Stomach (tissue), 9 donors: Measurements from ENCODE around the gene ANG. TPM values are rescaled to one million over a fixed set of nuclear protein-coding genes. Genes with fewer than 3 reads are reported as not detected.

Experiments used
- DNase-seq, 2 donors: peaks; one replicate each; pipeline versions ENCODE4 v3.0.0 to v3.0.0-alpha.2; 2013 to 2019
- H3K27ac ChIP-seq, 5 donors: fragments of 200-600 bp in 4 of 5; sonication (generic) in 4 of 5; one replicate each; pipeline ENCODE4 v1.5.1; 2013 to 2019; ENCODE audit warnings: mild to moderate bottlenecking in 1 of 5, moderate library complexity in 1 of 5
- H3K27me3 ChIP-seq, 3 donors: fragments of 200-600 bp; sonication (generic); one replicate each; pipeline ENCODE4 v1.5.1; 2017 to 2019; ENCODE audit warnings: mixed run types in 1 of 3
- H3K36me3 ChIP-seq, 4 donors: fragments of 200-600 bp; sonication (generic); 1 replicate in 3 of 4; 2 replicates in 1 of 4; pipeline ENCODE4 v1.5.1; 2016 to 2019
- H3K4me1 ChIP-seq, 4 donors: fragments of 200-600 bp; sonication (generic); one replicate each; pipeline ENCODE4 v1.5.1; 2016 to 2019
- H3K4me3 ChIP-seq, 4 donors: fragments of 200-600 bp; sonication (generic) in 3 of 4; one replicate each; pipeline ENCODE4 v1.5.1; 2016 to 2019; ENCODE audit warnings: mild to moderate bottlenecking in 1 of 4
- H3K9me3 ChIP-seq, 4 donors: fragments of 200-600 bp; sonication (generic); one replicate each; pipeline ENCODE4 v1.5.1; 2016 to 2019
- CTCF ChIP-seq, 7 experiments: fragments of 450-650 bp in 4 of 7; fragments of 200-600 bp in 3 of 7; sonication (generic) in 3 of 7; IDR thresholded peaks; one replicate each; pipeline ENCODE4 v1.5.1; 2016 to 2019; ENCODE audit warnings: antibody characterized with exemption in 7 of 7, control low read depth in 2 of 7, mild to moderate bottlenecking in 1 of 7
- EP300 ChIP-seq: sonication (generic); formaldehyde crosslinking; IDR thresholded peaks from one replicate; pipeline ENCODE4 v1.6.1; 2017; ENCODE audit warnings: antibody characterized with exemption
- POLR2A ChIP-seq, 4 donors: fragments of 450-650 bp; IDR thresholded peaks; one replicate each; pipeline ENCODE4 v1.6.1; 2016; ENCODE audit warnings: antibody characterized with exemption in 4 of 4, control low read depth in 2 of 4, mild to moderate bottlenecking in 1 of 4, moderate library complexity in 1 of 4
- POLR2AphosphoS5 ChIP-seq, 3 donors: sonication (generic); formaldehyde crosslinking; IDR thresholded peaks; one replicate each; pipeline ENCODE4 v1.6.1; 2016; ENCODE audit warnings: antibody characterized with exemption in 3 of 3
- WGBS, 5 donors: extraction: QIAGEN DNeasy Blood & Tissue Kit in 3 of 5; methylation state at CpG; one replicate each; pipeline versions ENCODE4 v1.1.5 to v1.1.7; 2013 to 2018; 5-methylcytosine and 5-hydroxymethylcytosine counted together
- intact Hi-C: fragments of 100-400 bp; cut with DNase I; formaldehyde crosslinking; loops from one replicate; pipeline ENCODE4 v1.15.1; 2023; ENCODE audit warnings: low total_unique reads
- polyA plus RNA-seq, 3 donors: library from polyadenylated mRNA; stranded (reverse); fragments of 200-250 nt; gene quantifications; one replicate each; pipeline ENCODE4 v1.2.3, GENCODE V29; 2013
- total RNA-seq, 5 donors: library from RNA; depleted of rRNA; stranded (reverse); fragments of >200 nt; gene quantifications; one replicate each; pipeline versions ENCODE4 v1.1.0 to v1.2.3, GENCODE V29; 2014 to 2016
- donor health status: healthy with polysubstance abuse.
- donor health status: Bipolar disorder and iron deficiency.
- donor health status: healthy.

The ANG gene
- total and polyA plus RNA-seq, 8 donors = 0.58 to 46.1 (median 31.3) TPM

- Histone ChIP-seq H3K9me3 (no peaks in the 10 kb centered on the region), H3K27ac (peak overlapping the region; percentile 96 to 100 (median 100)), H3K4me3 (peak overlapping the region; percentile 52 to 78 (median 69)), H3K4me1 (peaks cover 16 to 48% (median 35%) of the 10 kb centered on the region in 4 donors), H3K36me3 (no peaks in the 10 kb centered on the region), H3K27me3 (no peaks in the 10 kb centered on the region)
- TF ChIP-seq EP300 (no peak), POLR2A (IDR thresholded peaks at IDR 0.05) (no peak), POLR2AphosphoS5 (IDR thresholded peaks at IDR 0.05) (no peak), CTCF (IDR thresholded peaks at IDR 0.05) (no peak)
- peak in 1 of 2 donors; percentile 53 for DNase-seq
- 0 to 5% (median 2%) methylated on average over 11 of the region's 11 CpGs for WGBS, 5 donors
- intact Hi-C loops = no loop called here
Measured at GRCh38 chr14:20682127-20682434, 6.5 kb upstream of the ANG start.

GRCh38 chr14:20682435-20683124 lies 6.0 kb upstream of the ANG start:
- peak in 2 of 4 donors; percentile 60 to 86 for TF ChIP-seq POLR2A (IDR thresholded peaks at IDR 0.05)
- TF ChIP-seq EP300 = no peak
- peak in 1 of 7 experiments; percentile 5 for TF ChIP-seq CTCF (IDR thresholded peaks at IDR 0.05)
- peak; percentile 94 to 98 (median 98) for TF ChIP-seq POLR2AphosphoS5 (IDR thresholded peaks at IDR 0.05)
- no peaks in the 10 kb centered on the region for H3K36me3 ChIP-seq
- DNase-seq = peak; percentile 84 to 98
- H3K27me3 ChIP-seq = no peaks in the 10 kb centered on the region
- 0 to 1% (median 1%) methylated on average over 15 to 40 of the region's 40 CpGs for WGBS, 5 donors
- H3K9me3 ChIP-seq = no peaks in the 10 kb centered on the region
- peak overlapping the region; percentile 96 to 100 (median 100) for H3K27ac ChIP-seq
- H3K4me1 ChIP-seq = peaks cover 16 to 53% (median 40%) of the 10 kb centered on the region in 4 donors
- H3K4me3 ChIP-seq = peak overlapping the region; percentile 52 to 78 (median 69)
- intact Hi-C loops = no loop called here

- intact Hi-C loops = no loop called here
- Histone ChIP-seq H3K9me3 (no peaks in the 10 kb centered on the region), H3K36me3 (no peaks in the 10 kb centered on the region), H3K4me3 (peak overlapping the region; percentile 52 to 78 (median 69)), H3K27me3 (no peaks in the 10 kb centered on the region), H3K27ac (peak overlapping the region; percentile 96 to 100 (median 100)), H3K4me1 (peaks cover 22 to 60% (median 47%) of the 10 kb centered on the region in 4 donors)
- DNase-seq = peak; percentile 69 to 95
- TF ChIP-seq POLR2AphosphoS5 (IDR thresholded peaks at IDR 0.05) (peak in 1 of 3 donors; percentile 35), EP300 (no peak), POLR2A (IDR thresholded peaks at IDR 0.05) (no peak), CTCF (IDR thresholded peaks at IDR 0.05) (peak in 1 of 7 experiments; percentile 9)
- 0 to 1% (median 0%) methylated on average over 38 of the region's 38 CpGs for WGBS, 5 donors
Measured at GRCh38 chr14:20683125-20683890, 5.3 kb upstream of the ANG start.

- Histone ChIP-seq H3K36me3 (no peaks in the 10 kb centered on the region), H3K4me3 (peak within 1 kb of the TSS; percentile 52 to 78 (median 69)), H3K9me3 (no peaks in the 10 kb centered on the region), H3K27me3 (no peaks in the 10 kb centered on the region), H3K4me1 (peaks cover 25 to 68% (median 55%) of the 10 kb centered on the region in 4 donors), H3K27ac (peak within 1 kb of the TSS; percentile 96 to 100 (median 100))
- peak; percentile 92 to 96 for DNase-seq
- 0 to 1% (median 0%) methylated on average over 32 to 42 of the region's 42 CpGs for WGBS, 5 donors
- TF ChIP-seq EP300 (no peak), POLR2A (IDR thresholded peaks at IDR 0.05) (no peak), POLR2AphosphoS5 (IDR thresholded peaks at IDR 0.05) (peak; percentile 21 to 91 (median 86))
- intact Hi-C loops = no loop called here
Measured at GRCh38 chr14:20683891-20684661, 4.5 kb upstream of the ANG start, which contains the start of gene RNASE4. Gene RNASE4 (plus strand): TSS chr14:20684560. CDS start chr14:20699372, 14,812 bp downstream.
